HG02588 (cell line): Measurements from ENCODE around the gene PIP4K2A.
"Not testable (repeated sequence)": the region's sequence is repeated elsewhere in the genome, so short reads cannot be mapped to it uniquely, and the experiment has no call there.

Source experiments
- ATAC-seq: cut with Tn5 transposase; IDR thresholded peaks from one replicate; pipeline ENCODE4 v1.9.1; 2021; ENCODE audit warnings: mild to moderate bottlenecking, moderate library complexity; ENCODE audit not compliant: unreplicated experiment

PIP4K2A gene

GRCh38 chr10:22531441-22531840, 182.9 kb downstream of the PIP4K2A start:
- ATAC-seq, result no peak

DNA sequence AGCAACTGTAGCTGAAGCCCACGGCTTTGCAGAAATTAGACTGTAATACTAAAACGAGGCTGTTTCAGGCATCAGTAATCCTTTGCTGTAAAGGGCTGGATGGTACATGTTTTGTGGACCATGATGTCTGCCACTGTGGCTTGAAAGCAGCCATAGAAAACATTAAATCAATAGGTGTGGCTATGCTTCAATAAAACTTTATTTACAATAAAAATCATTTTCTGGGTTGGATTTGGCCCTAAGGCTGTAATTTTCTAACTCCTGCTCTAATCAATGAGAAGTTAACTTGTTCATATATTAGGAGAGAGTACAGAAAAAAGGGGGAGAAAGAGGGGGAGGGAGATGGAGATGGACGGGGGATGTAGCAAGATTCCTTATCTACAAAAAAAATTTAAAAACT, 183.4 kb downstream of the PIP4K2A start:
- no peak for ATAC-seq

DNA sequence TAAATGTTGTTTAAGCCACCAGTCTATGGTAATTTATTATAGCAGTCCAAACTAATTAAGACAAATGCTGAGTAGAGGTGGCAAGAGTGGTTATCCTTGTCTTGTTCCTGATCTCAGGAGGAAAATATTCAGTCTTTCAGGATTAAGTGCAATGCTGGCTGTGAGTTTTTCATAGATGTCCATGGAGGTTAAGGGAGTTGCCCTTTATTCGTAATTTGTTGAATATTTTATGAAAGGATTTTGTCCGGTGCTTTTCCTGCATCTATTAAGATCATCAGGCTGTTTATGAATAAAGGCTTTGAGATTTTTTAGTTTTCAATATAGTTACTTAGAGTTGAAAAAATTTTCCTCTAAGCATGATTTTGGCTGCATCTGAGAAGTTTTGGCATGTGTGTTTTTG, 186.9 kb downstream of the PIP4K2A start:
- ATAC-seq, result no peak

- ATAC-seq, result not testable (repeated sequence)
Observed at GRCh38 chr10:22524333-22524732, 190.0 kb downstream of the PIP4K2A start.

DNA sequence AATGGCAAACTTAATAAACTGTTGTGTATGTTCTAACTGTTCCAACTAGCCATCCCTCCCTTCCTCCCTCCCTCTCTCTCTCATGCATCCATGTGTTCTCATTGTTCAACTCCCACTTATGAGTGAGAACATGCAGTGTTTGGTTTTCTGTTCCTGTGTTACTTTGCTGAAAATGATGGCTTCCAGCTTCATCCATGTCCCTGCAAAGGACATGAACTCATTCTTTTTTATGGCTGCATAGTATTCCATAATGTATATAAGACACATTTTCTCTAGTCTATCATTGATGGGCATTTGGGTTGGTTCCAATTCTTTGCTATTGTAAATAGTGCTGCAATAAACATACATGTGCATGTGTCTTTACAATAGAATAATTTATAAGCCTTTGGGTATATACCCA, 193.7 kb downstream of the PIP4K2A start:
- ATAC-seq, result not testable (repeated sequence)

DNA sequence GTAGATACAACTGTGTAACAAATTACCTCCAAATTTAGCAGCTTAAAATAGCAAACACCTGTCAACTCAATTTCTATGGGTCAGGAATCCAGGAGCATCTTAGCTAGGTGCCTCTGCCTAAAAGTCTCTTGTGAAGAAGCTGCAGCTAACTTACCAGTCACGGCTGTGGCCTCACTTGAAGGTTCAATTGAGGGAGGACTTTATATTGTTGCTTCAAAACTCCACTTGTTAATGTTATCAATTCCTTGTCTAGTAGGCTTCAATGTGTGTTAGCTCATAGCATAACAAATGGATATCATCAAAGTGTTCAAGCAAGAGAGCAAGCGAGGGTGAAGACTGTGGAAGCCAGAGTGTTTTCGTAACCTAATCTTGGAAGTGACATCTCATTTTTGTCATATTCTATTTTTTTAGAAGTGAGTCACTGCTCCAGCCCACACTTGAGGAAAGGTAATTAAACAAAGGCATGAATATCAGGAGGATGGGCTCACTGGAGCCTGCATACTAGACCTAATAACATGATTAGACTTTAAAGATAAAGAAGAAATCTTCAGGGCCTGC, 196.1 kb downstream of the PIP4K2A start:
- no peak for ATAC-seq

GRCh38 chr10:22515009-22515408, 199.4 kb downstream of the PIP4K2A start:
- ATAC-seq, result no peak

- not testable (repeated sequence) for ATAC-seq
Observed at GRCh38 chr10:22514414-22514758, 200.0 kb downstream of the PIP4K2A start.

GRCh38 chr10:22513483-22514413, 200.6 kb downstream of the PIP4K2A start:
- ATAC-seq, result not testable (repeated sequence)

DNA sequence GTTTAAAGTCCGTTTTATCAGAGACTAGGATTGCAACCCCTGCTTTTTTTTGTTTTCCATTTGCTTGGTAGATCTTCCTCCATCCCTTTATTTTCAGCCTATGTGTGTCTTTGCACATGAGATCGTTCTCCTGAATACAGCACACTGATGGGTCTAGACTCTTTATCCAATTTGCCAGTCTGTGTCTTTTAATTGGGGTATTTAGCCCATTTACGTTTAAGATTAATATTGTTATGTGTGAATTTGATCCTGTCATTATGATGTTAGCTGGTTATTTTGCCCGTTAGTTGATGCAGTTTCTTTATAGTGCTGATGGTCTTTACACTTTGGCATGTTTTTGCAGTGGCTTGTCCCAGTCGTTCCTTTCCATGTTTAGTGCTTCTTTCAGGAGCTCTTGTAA, 202.4 kb downstream of the PIP4K2A start:
- not testable (repeated sequence) for ATAC-seq

DNA sequence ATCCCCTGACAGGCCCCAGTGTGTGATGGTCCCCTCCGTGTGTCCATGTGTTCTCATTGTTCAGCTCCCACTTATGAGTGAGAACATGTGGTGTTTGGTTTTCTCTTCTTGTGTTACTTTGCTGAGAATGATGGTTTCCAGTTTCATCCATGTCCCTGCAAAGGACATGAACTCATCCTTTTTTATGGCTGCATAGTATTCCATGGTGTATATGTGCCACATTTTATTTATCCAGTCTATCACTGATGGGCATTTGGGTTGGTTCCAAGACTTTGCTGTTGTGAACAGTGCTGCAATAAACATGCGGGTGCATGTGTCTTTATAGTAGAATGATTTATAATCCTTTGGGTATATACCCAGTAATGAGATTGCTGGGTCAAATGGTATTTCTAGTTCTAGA, 206.2 kb downstream of the PIP4K2A start:
- ATAC-seq, result not testable (repeated sequence)

DNA sequence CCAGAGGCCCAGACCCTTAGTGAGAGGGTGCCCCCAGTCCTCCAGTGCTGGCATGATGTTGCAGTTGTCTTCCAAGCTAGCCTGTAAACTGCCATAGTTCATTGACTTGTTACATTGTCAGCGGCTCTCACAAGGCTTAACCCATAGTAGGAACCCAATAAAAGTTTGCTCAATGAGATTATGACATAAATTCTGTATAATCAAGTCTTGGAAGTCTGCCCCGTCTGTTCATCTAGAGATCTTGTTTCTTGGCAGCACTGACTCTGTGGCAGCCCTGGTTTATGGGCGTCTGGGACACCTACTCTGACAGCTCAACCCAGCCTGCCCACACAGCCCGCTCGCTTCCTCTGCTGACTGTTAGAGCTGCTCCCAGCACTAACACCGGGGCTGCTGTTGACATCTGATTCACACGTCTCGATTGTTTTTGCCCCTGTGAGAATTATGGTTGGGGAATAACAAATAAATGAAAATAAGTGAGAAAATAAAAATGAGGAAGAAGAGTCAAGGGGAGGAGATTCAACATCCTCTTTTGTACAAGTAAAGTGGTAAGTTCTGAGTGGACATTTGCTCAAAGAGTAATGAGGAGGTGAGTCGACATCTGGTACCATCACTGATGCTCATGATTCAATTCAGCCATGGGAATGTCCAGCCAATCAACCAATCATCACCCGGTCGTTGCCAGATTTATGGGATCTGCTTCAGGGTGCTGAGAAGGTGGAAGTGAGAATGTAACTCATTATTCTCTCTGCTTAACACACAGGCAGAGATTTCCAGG, 208.3 kb downstream of the PIP4K2A start:
- ATAC-seq, result peak; percentile 64

DNA sequence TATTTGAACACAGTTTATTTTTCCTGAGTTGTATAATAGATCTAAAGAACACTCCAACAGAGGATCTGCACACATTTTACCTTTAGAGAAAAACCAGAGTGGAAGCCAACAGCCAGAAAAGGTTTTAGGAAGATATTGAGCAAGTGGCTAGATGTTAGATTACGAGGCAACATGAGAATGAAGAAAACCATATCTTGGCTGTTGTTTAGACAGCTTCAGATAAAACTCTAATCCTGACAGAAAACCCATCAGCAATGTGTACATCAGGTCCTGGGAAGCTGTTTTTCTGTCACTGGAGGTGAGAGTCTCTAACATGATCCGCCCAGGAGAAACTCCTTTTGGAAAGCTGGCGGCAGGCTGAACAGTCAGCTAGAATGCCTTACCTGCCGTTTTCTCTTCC, 209.6 kb downstream of the PIP4K2A start:
- no peak for ATAC-seq

DNA sequence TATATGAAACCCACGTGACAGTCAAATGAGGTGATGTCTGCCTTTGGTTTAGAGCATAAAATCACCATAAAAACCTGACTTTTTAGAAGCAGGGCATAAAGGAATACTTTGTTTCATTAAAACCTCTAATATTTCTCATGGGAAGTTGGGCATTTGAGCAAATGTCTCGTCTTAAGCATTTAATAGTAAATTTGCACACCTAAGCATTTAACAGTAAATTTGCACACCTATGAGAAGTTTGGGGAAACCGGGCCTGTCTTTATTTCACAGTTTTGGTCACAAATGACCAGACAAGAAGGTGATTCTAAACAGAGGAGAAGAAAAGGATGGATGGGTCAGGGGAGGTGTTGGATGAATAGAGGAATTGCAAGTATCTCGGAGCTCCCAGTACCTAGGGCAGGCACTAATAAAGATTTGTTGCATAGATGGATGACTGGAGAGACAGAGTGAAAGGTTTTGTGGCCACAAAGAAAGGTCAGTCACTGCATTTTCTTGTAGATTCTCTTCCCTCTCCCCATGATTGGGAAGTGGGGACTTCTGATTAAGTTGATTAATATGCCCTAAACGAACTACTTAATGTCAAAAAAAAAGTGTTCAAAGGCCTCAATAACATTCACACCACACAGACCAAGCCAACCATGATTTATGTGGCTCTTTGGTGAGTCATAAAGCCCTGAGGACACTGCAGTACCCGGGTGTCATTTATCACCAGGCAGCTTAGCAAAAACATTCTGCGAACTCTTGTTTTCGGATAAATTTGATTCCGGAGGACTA, 210.9 kb downstream of the PIP4K2A start:
- no peak for ATAC-seq

GRCh38 chr10:22501863-22502262, 212.5 kb downstream of the PIP4K2A start:
- ATAC-seq, result no peak

GRCh38 chr10:22501413-22501812, 213.0 kb downstream of the PIP4K2A start:
- no peak for ATAC-seq

DNA sequence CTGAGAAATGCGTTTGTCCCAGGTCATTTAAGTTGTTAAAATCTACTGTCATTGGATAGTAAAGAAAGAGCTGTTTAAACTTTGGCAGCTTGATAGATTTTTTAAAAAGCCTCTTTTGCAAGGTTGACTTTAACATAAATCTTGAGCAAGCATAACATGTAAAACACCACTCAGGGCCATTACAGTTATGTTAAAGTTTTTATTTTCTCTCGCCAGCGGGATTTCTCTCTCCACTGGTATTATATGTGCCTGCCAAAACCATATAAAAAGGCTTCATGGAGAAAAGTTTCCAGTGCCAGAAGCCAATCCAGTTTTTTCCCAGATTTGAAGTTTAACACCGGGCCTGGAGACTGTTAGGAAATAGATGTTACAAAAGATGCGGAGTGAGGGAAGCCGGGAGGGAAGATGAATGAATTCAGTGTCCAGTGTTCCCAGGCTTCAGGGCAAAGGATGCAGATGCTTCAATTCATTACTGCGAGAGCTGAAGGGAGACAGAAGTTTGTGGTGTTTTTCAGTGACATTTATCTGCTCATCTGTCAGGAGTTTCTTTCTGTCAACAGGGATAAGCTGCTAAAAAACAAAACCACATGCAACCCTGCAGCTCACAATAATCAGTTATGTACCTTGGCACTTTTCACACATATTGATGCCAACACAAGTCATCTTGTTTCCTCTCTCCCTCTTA, 213.6 kb downstream of the PIP4K2A start:
- ATAC-seq, result no peak

DNA sequence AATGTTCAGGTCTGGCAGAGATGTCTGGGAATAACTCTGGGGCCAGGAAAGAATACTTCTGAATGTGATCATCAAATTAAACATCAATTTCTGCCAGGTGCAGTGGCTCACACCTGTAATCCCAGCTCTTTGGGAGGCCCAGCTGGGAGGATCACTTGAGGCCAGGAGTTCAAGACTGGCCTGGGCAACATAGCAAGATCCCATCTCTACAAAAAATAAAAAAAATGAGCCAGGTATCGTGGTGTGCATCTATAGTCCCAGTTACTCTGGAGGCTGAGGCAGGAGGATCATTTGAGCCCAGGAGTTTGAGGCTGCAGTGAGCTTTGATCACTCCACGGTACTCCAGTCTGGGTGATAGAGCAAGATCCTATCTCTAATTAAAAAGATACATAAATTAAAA, 214.4 kb downstream of the PIP4K2A start:
- not testable (repeated sequence) for ATAC-seq

DNA sequence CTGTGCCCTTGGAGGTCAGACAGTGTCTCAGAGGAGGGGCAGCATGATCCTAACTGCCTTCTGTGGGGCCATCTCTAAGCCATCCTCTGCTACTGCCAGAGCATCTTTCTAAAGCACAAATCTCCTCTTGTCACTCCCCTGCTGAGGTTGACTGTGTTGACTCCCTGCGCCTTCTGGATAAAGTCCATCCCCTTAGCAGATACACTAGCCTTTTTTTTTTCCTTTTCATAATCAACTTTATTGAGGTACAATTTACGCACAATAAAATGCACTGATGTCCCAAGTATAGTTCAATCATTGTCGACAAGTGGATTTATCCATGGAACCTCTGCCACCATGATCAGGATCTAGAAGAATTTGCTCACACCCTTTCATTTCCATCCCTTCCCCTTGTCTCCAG, 219.0 kb downstream of the PIP4K2A start:
- ATAC-seq, result no peak

DNA sequence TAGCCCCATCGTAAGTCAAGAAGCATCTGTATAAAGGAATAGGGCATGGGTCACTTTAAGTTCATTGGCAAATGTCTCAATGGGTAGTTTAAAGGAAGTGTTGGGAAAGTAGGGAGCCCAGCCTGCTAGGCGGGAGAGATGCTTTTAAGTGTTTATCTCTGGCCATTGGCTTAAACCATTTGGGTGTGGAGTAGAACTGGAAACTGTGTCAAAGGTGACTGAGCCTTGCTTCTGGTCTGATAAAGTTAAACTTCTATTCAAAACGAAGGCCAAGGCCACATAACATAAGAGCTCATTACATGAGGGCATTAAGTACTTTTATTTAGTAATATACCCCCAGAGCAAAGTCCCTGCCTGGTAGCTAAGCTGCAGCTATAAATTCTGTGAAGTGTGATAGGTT, 220.4 kb downstream of the PIP4K2A start:
- no peak for ATAC-seq
